Central memory CD4-positive, alpha-beta T cell (primary cell): ENCODE results near the gene KLC3.

Experiments
- DNase-seq: peaks from one replicate; pipeline ENCODE4 v3.0.0; 2022

Gene KLC3

GRCh38 chr19:45380107-45380506 lies 39.6 kb downstream of the KLC3 start:
- DNase-seq, result no peak

GRCh38 chr19:45382426-45382825 lies 41.9 kb downstream of the KLC3 start:
- no peak for DNase-seq

GRCh38 chr19:45385392-45386221 lies 45.1 kb downstream of the KLC3 start:
- DNase-seq, result no peak

GRCh38 chr19:45391346-45391745 lies 50.8 kb downstream of the KLC3 start:
- no peak for DNase-seq

GRCh38 chr19:45391871-45392665 lies 51.5 kb downstream of the KLC3 start:
- DNase-seq, result no peak

- DNase-seq, result no peak
Observed at GRCh38 chr19:45395821-45396617, 55.5 kb downstream of the KLC3 start.

- no peak for DNase-seq
Observed at GRCh38 chr19:45400192-45400591, 59.6 kb downstream of the KLC3 start.
